Measurements from ENCODE around the gene QTRT2. TPM values are rescaled to one million over a fixed set of nuclear protein-coding genes. Genes with fewer than 3 reads are reported as not detected.

Gene QTRT2
- total RNA-seq, 1 experiment from 2014 or later: 62.4 TPM

- POLR2A ChIA-PET (ENCODE audit: low non-redundant PET): no interaction called here
- Histone ChIP-seq H3K4me3 (ENCODE audit: low read depth, low read length, poor library complexity, severe bottlenecking) (no peak overlapping the region), H3K27me3 (replicated peaks; ENCODE audit: insufficient read depth, low read depth, low read length, poor library complexity) (no peaks in the 10 kb centered on the region), H3K9me3 (ENCODE audit: low read depth, low read length, poor library complexity, severe bottlenecking) (no peaks in the 10 kb centered on the region), H3K4me1 (ENCODE audit: insufficient read depth, low read length, poor library complexity, severe bottlenecking) (no peaks in the 10 kb centered on the region), H3K36me3 (ENCODE audit: insufficient read depth, low read length, poor library complexity, severe bottlenecking) (no peaks in the 10 kb centered on the region), H3K27ac (ENCODE audit: low read depth, low read length, poor library complexity, severe bottlenecking) (no peak overlapping the region)
- CTCF ChIA-PET: no interaction called here
- intact Hi-C loops (cut with micrococcal nuclease; ENCODE audit: unreplicated experiment): no loop called here
- BruUV-seq (replicated peaks): no TSS peak
- TF ChIP-seq EZH2 (IDR thresholded peaks at IDR 0.05; ENCODE audit: borderline replicate concordance, low read depth, low read length, poor library complexity, severe bottlenecking) (no peak), CTCF (conservative IDR thresholded peaks at IDR 0.05; ENCODE audit: low read depth, low read length) (no peak)
- no peak for DNase-seq (ENCODE audit: low spot score)
Observed at GRCh38 chr3:114034211-114034610, 22.3 kb upstream of the QTRT2 start.

DNA sequence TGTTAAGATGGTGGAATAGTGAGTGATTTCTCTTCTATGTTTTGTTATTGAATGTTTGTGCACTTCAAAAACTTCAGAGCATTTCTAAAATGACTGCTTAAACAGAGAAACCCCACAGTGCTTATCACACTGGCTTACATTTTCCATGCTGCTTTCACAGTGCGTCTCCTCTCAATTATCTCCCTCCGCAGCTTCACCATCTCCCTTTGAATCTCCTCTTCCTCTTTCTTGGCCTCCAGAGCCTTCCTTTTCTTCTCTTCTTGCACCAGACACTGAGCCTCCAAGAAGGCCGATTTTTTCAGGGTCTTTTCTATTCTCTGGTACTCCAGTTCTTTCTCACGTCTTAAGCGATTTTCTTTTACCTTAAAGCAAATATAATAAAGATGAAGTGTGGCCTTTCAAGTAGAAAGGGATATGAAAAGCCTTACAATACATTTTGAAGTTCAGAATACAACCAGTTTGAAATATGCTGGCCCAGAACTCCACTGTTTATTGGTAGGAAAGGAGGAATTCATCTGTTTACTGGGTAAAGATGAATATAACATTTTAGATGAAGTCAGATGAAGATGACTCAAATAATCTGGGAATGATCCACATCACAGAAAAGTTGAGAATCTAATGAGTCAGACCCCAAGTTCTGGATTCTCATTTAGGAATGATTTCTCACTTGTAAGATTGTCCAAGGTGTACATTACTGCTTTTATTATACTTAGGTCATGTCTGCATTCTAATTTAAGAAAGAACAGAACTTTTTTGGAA is 21.6 kb upstream of the QTRT2 start:
- TF ChIP-seq EZH2 (IDR thresholded peaks at IDR 0.05; ENCODE audit: borderline replicate concordance, low read depth, low read length, poor library complexity, severe bottlenecking): no peak
- no peak for TF ChIP-seq CTCF (conservative IDR thresholded peaks at IDR 0.05; ENCODE audit: low read depth, low read length)
- Histone ChIP-seq H3K36me3 (ENCODE audit: insufficient read depth, low read length, poor library complexity, severe bottlenecking) (no peaks in the 10 kb centered on the region), H3K27ac (ENCODE audit: low read depth, low read length, poor library complexity, severe bottlenecking) (no peak overlapping the region), H3K27me3 (replicated peaks; ENCODE audit: insufficient read depth, low read depth, low read length, poor library complexity) (no peaks in the 10 kb centered on the region), H3K9me3 (ENCODE audit: low read depth, low read length, poor library complexity, severe bottlenecking) (no peaks in the 10 kb centered on the region), H3K4me3 (ENCODE audit: low read depth, low read length, poor library complexity, severe bottlenecking) (no peak overlapping the region), H3K4me1 (ENCODE audit: insufficient read depth, low read length, poor library complexity, severe bottlenecking) (no peaks in the 10 kb centered on the region)
- intact Hi-C loops (cut with micrococcal nuclease; ENCODE audit: unreplicated experiment): no loop called here
- ChIA-PET CTCF (no interaction called here), POLR2A (ENCODE audit: low non-redundant PET) (no interaction called here)
- no TSS peak for BruUV-seq (replicated peaks)
- no peak for DNase-seq (ENCODE audit: low spot score)

DNA sequence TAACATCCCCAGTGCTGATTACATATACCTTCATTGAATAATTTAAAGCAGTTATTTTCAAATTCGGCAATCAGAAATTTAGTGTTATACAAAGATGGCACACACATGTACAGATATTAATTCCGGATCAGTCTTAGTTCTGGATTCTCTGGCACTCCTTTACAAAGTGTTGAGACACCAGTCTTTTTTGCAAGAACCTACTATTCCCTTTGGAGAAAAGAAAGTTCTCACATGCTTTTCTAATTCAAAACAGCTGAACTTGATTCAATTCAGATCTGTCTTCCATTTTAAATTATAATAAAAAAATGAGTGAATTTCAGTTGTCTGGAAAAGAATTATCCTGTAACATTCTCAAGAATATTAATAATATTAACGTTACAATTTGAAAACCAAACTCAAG is 20.6 kb upstream of the QTRT2 start:
- TF ChIP-seq CTCF (conservative IDR thresholded peaks at IDR 0.05; ENCODE audit: low read depth, low read length): no peak
- no peak for TF ChIP-seq EZH2 (IDR thresholded peaks at IDR 0.05; ENCODE audit: borderline replicate concordance, low read depth, low read length, poor library complexity, severe bottlenecking)
- Histone ChIP-seq H3K9me3 (ENCODE audit: low read depth, low read length, poor library complexity, severe bottlenecking) (no peaks in the 10 kb centered on the region), H3K4me1 (ENCODE audit: insufficient read depth, low read length, poor library complexity, severe bottlenecking) (no peaks in the 10 kb centered on the region), H3K27ac (ENCODE audit: low read depth, low read length, poor library complexity, severe bottlenecking) (no peak overlapping the region), H3K36me3 (ENCODE audit: insufficient read depth, low read length, poor library complexity, severe bottlenecking) (no peaks in the 10 kb centered on the region), H3K4me3 (ENCODE audit: low read depth, low read length, poor library complexity, severe bottlenecking) (no peak overlapping the region), H3K27me3 (replicated peaks; ENCODE audit: insufficient read depth, low read depth, low read length, poor library complexity) (no peaks in the 10 kb centered on the region)
- POLR2A ChIA-PET (ENCODE audit: low non-redundant PET): no interaction called here
- DNase-seq (ENCODE audit: low spot score): no peak
- intact Hi-C loops (cut with micrococcal nuclease; ENCODE audit: unreplicated experiment): no loop called here
- BruUV-seq (replicated peaks): no TSS peak
- CTCF ChIA-PET: no interaction called here
